ENCODE data around the gene PLA2G4B.

PLA2G4B gene

DNA sequence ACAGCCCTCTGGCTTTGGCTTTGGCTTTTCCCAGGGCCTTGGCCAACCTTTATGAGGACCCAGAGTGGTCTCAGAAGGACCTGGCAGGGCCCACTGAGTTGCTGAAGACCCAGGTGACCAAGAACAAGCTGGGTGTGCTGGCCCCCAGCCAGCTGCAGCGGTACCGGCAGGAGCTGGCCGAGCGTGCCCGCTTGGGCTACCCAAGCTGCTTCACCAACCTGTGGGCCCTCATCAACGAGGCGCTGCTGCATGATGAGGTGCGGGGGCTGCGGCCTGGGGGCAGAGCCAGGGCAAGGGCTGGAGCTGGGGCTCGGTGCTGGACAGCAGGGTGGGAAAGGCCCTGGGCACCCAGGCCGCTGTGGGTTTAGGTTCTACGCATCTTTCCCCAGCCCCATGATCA, 6.2 kb downstream of the PLA2G4B start:
- Histone ChIP-seq H3K9me3 (ENCODE audit: insufficient read depth, low read depth, low read length) (no peaks in the 10 kb centered on the region), H3K27me3 (ENCODE audit: insufficient read depth, low read length, poor library complexity, severe bottlenecking) (no peaks in the 10 kb centered on the region), H2AFZ (ENCODE audit: low read length) (no peak overlapping the region), H3F3A (ENCODE audit: low read depth) (no peaks in the 10 kb centered on the region), H4K20me1 (ENCODE audit: insufficient read depth, low read length, poor library complexity, severe bottlenecking) (no peaks in the 10 kb centered on the region), H3K4me1 (ENCODE audit: insufficient read depth, low read length, poor library complexity, severe bottlenecking) (no peaks in the 10 kb centered on the region), H3K9ac (ENCODE audit: low read depth, low read length, poor library complexity, severe bottlenecking) (no peak overlapping the region), H3K36me3 (ENCODE audit: insufficient read depth, low read length) (no peaks in the 10 kb centered on the region; the same call in 1 of the 2 replicates), H3K79me2 (ENCODE audit: insufficient read depth, low read length) (no peaks in the 10 kb centered on the region), H3K4me3 (ENCODE audit: low read length, poor library complexity, severe bottlenecking) (no peak overlapping the region), H3K4me2 (ENCODE audit: low read depth, low read length, poor library complexity, severe bottlenecking) (no peak overlapping the region), H3K9me2 (replicated peaks; ENCODE audit: low read depth, low read length) (no peaks in the 10 kb centered on the region)
- TF ChIP-seq, protein P1, sequence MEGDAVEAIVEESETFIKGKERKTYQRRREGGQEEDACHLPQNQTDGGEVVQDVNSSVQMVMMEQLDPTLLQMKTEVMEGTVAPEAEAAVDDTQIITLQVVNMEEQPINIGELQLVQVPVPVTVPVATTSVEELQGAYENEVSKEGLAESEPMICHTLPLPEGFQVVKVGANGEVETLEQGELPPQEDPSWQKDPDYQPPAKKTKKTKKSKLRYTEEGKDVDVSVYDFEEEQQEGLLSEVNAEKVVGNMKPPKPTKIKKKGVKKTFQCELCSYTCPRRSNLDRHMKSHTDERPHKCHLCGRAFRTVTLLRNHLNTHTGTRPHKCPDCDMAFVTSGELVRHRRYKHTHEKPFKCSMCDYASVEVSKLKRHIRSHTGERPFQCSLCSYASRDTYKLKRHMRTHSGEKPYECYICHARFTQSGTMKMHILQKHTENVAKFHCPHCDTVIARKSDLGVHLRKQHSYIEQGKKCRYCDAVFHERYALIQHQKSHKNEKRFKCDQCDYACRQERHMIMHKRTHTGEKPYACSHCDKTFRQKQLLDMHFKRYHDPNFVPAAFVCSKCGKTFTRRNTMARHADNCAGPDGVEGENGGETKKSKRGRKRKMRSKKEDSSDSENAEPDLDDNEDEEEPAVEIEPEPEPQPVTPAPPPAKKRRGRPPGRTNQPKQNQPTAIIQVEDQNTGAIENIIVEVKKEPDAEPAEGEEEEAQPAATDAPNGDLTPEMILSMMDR (conservative IDR thresholded peaks at IDR 0.05; ENCODE audit: low read length) = no peak
- no peak for TF ChIP-seq EZH2phosphoT487 (IDR thresholded peaks at IDR 0.05; ENCODE audit: borderline replicate concordance)

- no peaks in the 10 kb centered on the region; the same call in 1 of the 2 replicates for H3K36me3 ChIP-seq (ENCODE audit: insufficient read depth, low read length)
- H3K9me2 ChIP-seq (replicated peaks; ENCODE audit: low read depth, low read length) = no peaks in the 10 kb centered on the region
- no peaks in the 10 kb centered on the region for H4K20me1 ChIP-seq (ENCODE audit: insufficient read depth, low read length, poor library complexity, severe bottlenecking)
- H3F3A ChIP-seq (ENCODE audit: low read depth) = no peaks in the 10 kb centered on the region
- no peaks in the 10 kb centered on the region for H3K9me3 ChIP-seq (ENCODE audit: insufficient read depth, low read depth, low read length)
- no peak overlapping the region for H2AFZ ChIP-seq (ENCODE audit: low read length)
- no peaks in the 10 kb centered on the region for H3K4me1 ChIP-seq (ENCODE audit: insufficient read depth, low read length, poor library complexity, severe bottlenecking)
- no peak overlapping the region for H3K4me3 ChIP-seq (ENCODE audit: low read length, poor library complexity, severe bottlenecking)
- H3K27me3 ChIP-seq (ENCODE audit: insufficient read depth, low read length, poor library complexity, severe bottlenecking) = no peaks in the 10 kb centered on the region
- TF ChIP-seq, protein P1 (conservative IDR thresholded peaks at IDR 0.05; ENCODE audit: low read length) = no peak
- no peak for TF ChIP-seq EZH2phosphoT487 (IDR thresholded peaks at IDR 0.05; ENCODE audit: borderline replicate concordance)
- H3K79me2 ChIP-seq (ENCODE audit: insufficient read depth, low read length) = no peaks in the 10 kb centered on the region
- H3K4me2 ChIP-seq (ENCODE audit: low read depth, low read length, poor library complexity, severe bottlenecking) = no peak overlapping the region
- H3K9ac ChIP-seq (ENCODE audit: low read depth, low read length, poor library complexity, severe bottlenecking) = no peak overlapping the region
Measured at GRCh38 chr15:41847206-41847605, 8.6 kb downstream of the PLA2G4B start.

DNA sequence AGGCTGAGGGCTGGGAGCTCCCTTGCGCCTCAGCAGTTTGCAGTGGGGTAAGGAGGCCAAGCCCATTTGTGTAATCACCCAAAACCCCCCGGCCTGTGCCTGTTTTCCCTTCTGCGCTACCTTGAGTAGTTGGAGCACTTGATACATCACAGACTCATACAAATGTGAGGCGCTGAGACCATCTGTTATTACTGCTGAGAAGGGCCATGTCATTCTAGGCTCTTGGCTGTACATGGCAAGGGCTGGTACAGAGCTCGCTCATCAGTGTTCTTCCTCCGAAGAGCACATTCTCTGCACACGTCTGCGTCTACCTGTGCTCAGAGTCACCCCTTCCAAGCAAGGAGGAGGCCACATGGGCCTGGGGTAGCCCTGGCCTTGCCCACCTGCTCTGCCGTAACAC, 9.3 kb downstream of the PLA2G4B start:
- TF ChIP-seq, protein P1 (conservative IDR thresholded peaks at IDR 0.05; ENCODE audit: low read length) = no peak
- no peak for TF ChIP-seq EZH2phosphoT487 (IDR thresholded peaks at IDR 0.05; ENCODE audit: borderline replicate concordance)
- H3K27me3 ChIP-seq (ENCODE audit: insufficient read depth, low read length, poor library complexity, severe bottlenecking) = no peaks in the 10 kb centered on the region

More for the DNA sequence above, 9.3 kb downstream of the PLA2G4B start:
- Histone ChIP-seq H3K9ac (ENCODE audit: low read depth, low read length, poor library complexity, severe bottlenecking) (no peak overlapping the region), H3K9me3 (ENCODE audit: insufficient read depth, low read depth, low read length) (no peaks in the 10 kb centered on the region), H3F3A (ENCODE audit: low read depth) (no peaks in the 10 kb centered on the region), H3K36me3 (ENCODE audit: insufficient read depth, low read length) (no peaks in the 10 kb centered on the region; the same call in 1 of the 2 replicates), H3K4me2 (ENCODE audit: low read depth, low read length, poor library complexity, severe bottlenecking) (no peak overlapping the region), H4K20me1 (ENCODE audit: insufficient read depth, low read length, poor library complexity, severe bottlenecking) (no peaks in the 10 kb centered on the region), H3K79me2 (ENCODE audit: insufficient read depth, low read length) (no peaks in the 10 kb centered on the region), H3K4me3 (ENCODE audit: low read length, poor library complexity, severe bottlenecking) (no peak overlapping the region), H3K4me1 (ENCODE audit: insufficient read depth, low read length, poor library complexity, severe bottlenecking) (no peaks in the 10 kb centered on the region), H3K9me2 (replicated peaks; ENCODE audit: low read depth, low read length) (no peaks in the 10 kb centered on the region), H2AFZ (ENCODE audit: low read length) (no peak overlapping the region)
